Activated CD8-positive, alpha-beta memory T cell treated with anti-CD3 and anti-CD28 coated beads for 24 hours (primary cell): ENCODE measurements around the gene CUTA.

Experiments used
- DNase-seq: peaks from one replicate; pipeline ENCODE4 v3.0.0-alpha.2; 2020

The CUTA gene

GRCh38 chr6:33417903-33418689 is at the start of gene CUTA:
TSS of gene CUTA (minus strand) at chr6:33418107. CDS start at chr6:33418000, 107 bp downstream.
- peak; percentile 96 for DNase-seq

GRCh38 chr6:33467091-33467490 is 49.2 kb upstream of the CUTA start:
- no peak for DNase-seq

GRCh38 chr6:33466075-33466735 is 48.3 kb upstream of the CUTA start:
- DNase-seq, result no peak

GRCh38 chr6:33459226-33459625 is 41.3 kb upstream of the CUTA start:
- no peak for DNase-seq

GRCh38 chr6:33458676-33459075 is 40.8 kb upstream of the CUTA start:
- no peak for DNase-seq

GRCh38 chr6:33456156-33456555 is 38.2 kb upstream of the CUTA start:
- DNase-seq, result no peak

- no peak for DNase-seq
Observed at GRCh38 chr6:33455051-33455450, 37.1 kb upstream of the CUTA start.

GRCh38 chr6:33454009-33454946 is 36.4 kb upstream of the CUTA start, which contains the start of gene ZBTB9:
TSS of gene ZBTB9 (plus strand) at chr6:33454576. CDS start at chr6:33455101, 525 bp downstream.
- DNase-seq, result peak; percentile 95

GRCh38 chr6:33453393-33454008 is 35.6 kb upstream of the CUTA start:
- no peak for DNase-seq

- DNase-seq, result no peak
Observed at GRCh38 chr6:33452496-33452895, 34.6 kb upstream of the CUTA start.

GRCh38 chr6:33451606-33452005 is 33.7 kb upstream of the CUTA start:
- no peak for DNase-seq

- no peak for DNase-seq
Observed at GRCh38 chr6:33450434-33450833, 32.5 kb upstream of the CUTA start.

- no peak for DNase-seq
Observed at GRCh38 chr6:33446356-33446755, 28.4 kb upstream of the CUTA start.

GRCh38 chr6:33445119-33445603 is 27.3 kb upstream of the CUTA start:
- DNase-seq, result no peak

GRCh38 chr6:33443619-33444504 is 26.0 kb upstream of the CUTA start:
- DNase-seq, result no peak

- no peak for DNase-seq
Observed at GRCh38 chr6:33443025-33443424, 25.1 kb upstream of the CUTA start.

- DNase-seq, result no peak
Observed at GRCh38 chr6:33442283-33442682, 24.4 kb upstream of the CUTA start.

- no peak for DNase-seq
Observed at GRCh38 chr6:33441457-33441856, 23.6 kb upstream of the CUTA start.

- no peak for DNase-seq
Observed at GRCh38 chr6:33440649-33441309, 22.9 kb upstream of the CUTA start.

- no peak for DNase-seq
Observed at GRCh38 chr6:33439956-33440648, 22.2 kb upstream of the CUTA start.
